ENCODE results near the gene ALG5. TPM values are rescaled to one million over a fixed set of nuclear protein-coding genes. Genes with fewer than 3 reads are reported as not detected.

Gene ALG5
- total RNA-seq, 1 experiment from 2014 or later = 32.2 TPM

- TF ChIP-seq POLR2AphosphoS5 (IDR thresholded peaks at IDR 0.05; ENCODE audit: low read depth, low read length) = no peak
- no peak for TF ChIP-seq CTCF (IDR thresholded peaks at IDR 0.05 in 2 of 3, conservative IDR thresholded peaks at IDR 0.05 in 1 of 3; ENCODE audit: borderline replicate concordance in 1 of 3, insufficient read depth in 1 of 3, low read depth in 2 of 3, low read length in 2 of 3)
- TF ChIP-seq ELF1 (IDR thresholded peaks at IDR 0.05; ENCODE audit: borderline replicate concordance, low read depth) = no peak
- CTCF ChIA-PET = no interaction called here
- no peak for ATAC-seq
- POLR2A ChIA-PET = no interaction called here
- Histone ChIP-seq H3K9me2 (ENCODE audit: insufficient read depth) (no peaks in the 10 kb centered on the region), H3K4me3 (replicated peaks in 1 of 2; ENCODE audit: low read depth in 1 of 2, low read length in 2 of 2) (no peak overlapping the region), H3K36me3 (ENCODE audit: control insufficient read depth in 1 of 2, insufficient read depth in 2 of 2, low read length in 2 of 2) (no peaks in the 10 kb centered on the region), H3K9me3 (ENCODE audit: control insufficient read depth in 1 of 2, insufficient read depth in 1 of 2, low read depth in 1 of 2, low read length in 2 of 2) (no peaks in the 10 kb centered on the region), H3K9ac (ENCODE audit: low read length) (no peak overlapping the region), H3K4me2 (ENCODE audit: low read length) (no peak overlapping the region), H3K79me2 (ENCODE audit: insufficient read depth, low read length) (no peaks in the 10 kb centered on the region), H3K27me3 (ENCODE audit: insufficient read depth, low read length) (no peaks in the 10 kb centered on the region), H4K20me1 (ENCODE audit: insufficient read depth) (no peaks in the 10 kb centered on the region), H3K4me1 (ENCODE audit: control insufficient read depth in 1 of 2, insufficient read depth in 2 of 2, low read length in 2 of 2) (peaks cover 4 to 9% of the 10 kb centered on the region in 2 experiments; a peak in 3 of 4 replicates), H3K27ac (ENCODE audit: low read depth, low read length) (no peak overlapping the region), H2AFZ (ENCODE audit: low read depth, low read length, poor library complexity, severe bottlenecking) (no peak overlapping the region)
- RAD21 ChIA-PET (ENCODE audit: low non-redundant PET in 1 of 2, low total read pairs in 2 of 2, uncharacterized antibody in 2 of 2, unreplicated experiment in 2 of 2) = no interaction called here
- no peak for DNase-seq (ENCODE audit: low read depth, low spot score)
- intact Hi-C loops (cut with micrococcal nuclease) = no loop called here
- BruUV-seq (replicated peaks) = no TSS peak
Observed at GRCh38 chr13:36915106-36915505, 84.0 kb downstream of the ALG5 start.

GRCh38 chr13:36914648-36915047 lies 84.5 kb downstream of the ALG5 start:
- no peaks in the 10 kb centered on the region for H4K20me1 ChIP-seq (ENCODE audit: insufficient read depth)
- H3K4me3 ChIP-seq (replicated peaks in 1 of 2; ENCODE audit: low read depth in 1 of 2, low read length in 2 of 2) = no peak overlapping the region
- RAD21 ChIA-PET (ENCODE audit: low non-redundant PET in 1 of 2, low total read pairs in 2 of 2, uncharacterized antibody in 2 of 2, unreplicated experiment in 2 of 2) = no interaction called here
- H3K79me2 ChIP-seq (ENCODE audit: insufficient read depth, low read length) = no peaks in the 10 kb centered on the region
- no peaks in the 10 kb centered on the region for H3K36me3 ChIP-seq (ENCODE audit: control insufficient read depth in 1 of 2, insufficient read depth in 2 of 2, low read length in 2 of 2)
- CTCF ChIA-PET = no interaction called here
- POLR2A ChIA-PET = no interaction called here
- intact Hi-C loops (cut with micrococcal nuclease) = no loop called here
- ATAC-seq = no peak
- H3K9me3 ChIP-seq (ENCODE audit: control insufficient read depth in 1 of 2, insufficient read depth in 1 of 2, low read depth in 1 of 2, low read length in 2 of 2) = no peaks in the 10 kb centered on the region
- BruUV-seq (replicated peaks) = no TSS peak
- H3K27ac ChIP-seq (ENCODE audit: low read depth, low read length) = no peak overlapping the region
- no peaks in the 10 kb centered on the region for H3K9me2 ChIP-seq (ENCODE audit: insufficient read depth)
- H3K27me3 ChIP-seq (ENCODE audit: insufficient read depth, low read length) = no peaks in the 10 kb centered on the region
- DNase-seq (ENCODE audit: low read depth, low spot score) = no peak
- no peak overlapping the region for H2AFZ ChIP-seq (ENCODE audit: low read depth, low read length, poor library complexity, severe bottlenecking)
- no peak overlapping the region for H3K4me2 ChIP-seq (ENCODE audit: low read length)
- H3K4me1 ChIP-seq (ENCODE audit: control insufficient read depth in 1 of 2, insufficient read depth in 2 of 2, low read length in 2 of 2) = peaks cover 4 to 9% of the 10 kb centered on the region in 2 experiments; a peak in 3 of 4 replicates
- TF ChIP-seq JUND (IDR thresholded peaks at IDR 0.05) = no peak
- TF ChIP-seq ATF3 (IDR thresholded peaks at IDR 0.05) = no peak
- no peak for TF ChIP-seq FOSL1 (IDR thresholded peaks at IDR 0.05; ENCODE audit: low read depth)
- no peak for TF ChIP-seq ELF1 (IDR thresholded peaks at IDR 0.05; ENCODE audit: borderline replicate concordance, low read depth)
- no peak for TF ChIP-seq ZBTB33 (IDR thresholded peaks at IDR 0.05; ENCODE audit: extremely low read depth, insufficient replicate concordance, low read length)
- TF ChIP-seq SIN3A (IDR thresholded peaks at IDR 0.05; ENCODE audit: low read depth) = no peak
- TF ChIP-seq ZNF274 (IDR thresholded peaks at IDR 0.05; ENCODE audit: low read depth, low read length) = no peak
- TF ChIP-seq ZFX (IDR thresholded peaks at IDR 0.05) = no peak
- no peak for TF ChIP-seq SRF (IDR thresholded peaks at IDR 0.05; ENCODE audit: low read depth)
- no peak for TF ChIP-seq TCF7L2 (IDR thresholded peaks at IDR 0.05; ENCODE audit: borderline replicate concordance, extremely low read depth, insufficient read depth, insufficient read length)
- TF ChIP-seq CTCF (IDR thresholded peaks at IDR 0.05 in 2 of 3, conservative IDR thresholded peaks at IDR 0.05 in 1 of 3; ENCODE audit: borderline replicate concordance in 1 of 3, insufficient read depth in 1 of 3, low read depth in 2 of 3, low read length in 2 of 3) = no peak
- no peak overlapping the region for H3K9ac ChIP-seq (ENCODE audit: low read length)
